Right lung (tissue), 5 donors: Measurements from ENCODE around the gene OLFML2A. TPM values are rescaled to one million over a fixed set of nuclear protein-coding genes. Genes with fewer than 3 reads are reported as not detected.
"Not testable (repeated sequence)": the region's sequence is repeated elsewhere in the genome, so short reads cannot be mapped to it uniquely, and the experiment has no call there.

Source experiments
- DNase-seq, 2 donors: peaks; one replicate each; pipeline ENCODE4 v3.0.0-alpha.2; 2013
- polyA plus RNA-seq, 5 donors: library from polyadenylated mRNA; unstranded; fragments of 120-200 nt; gene quantifications; one replicate each; pipeline versions ENCODE4 v1.2.1 to v1.2.3, GENCODE V29; 2013; ENCODE audit warnings: inconsistent platforms in 1 of 5, low replicate concordance in 1 of 5; ENCODE audit not compliant: insufficient read length in 5 of 5, insufficient read depth in 1 of 5

OLFML2A gene
- polyA plus RNA-seq, 5 donors: 27.9 to 72.1 (median 41.4) TPM

- no peak for DNase-seq
Measured at GRCh38 chr9:124759327-124759726, 17.6 kb upstream of the OLFML2A start.

GRCh38 chr9:124760719-124761118 is 16.2 kb upstream of the OLFML2A start:
- DNase-seq: no peak

GRCh38 chr9:124761196-124761595 is 15.7 kb upstream of the OLFML2A start:
- no peak for DNase-seq

- no peak for DNase-seq
Measured at GRCh38 chr9:124761710-124762109, 15.2 kb upstream of the OLFML2A start.

- DNase-seq: no peak
Measured at GRCh38 chr9:124762633-124763032, 14.3 kb upstream of the OLFML2A start.

GRCh38 chr9:124764774-124765438 is 12.0 kb upstream of the OLFML2A start:
- no peak for DNase-seq

GRCh38 chr9:124765439-124765835 is 11.5 kb upstream of the OLFML2A start:
- no peak for DNase-seq

GRCh38 chr9:124766326-124766725 is 10.6 kb upstream of the OLFML2A start:
- no peak for DNase-seq

GRCh38 chr9:124766815-124767554 is 9.9 kb upstream of the OLFML2A start:
- no peak for DNase-seq

GRCh38 chr9:124767821-124768220 is 9.1 kb upstream of the OLFML2A start:
- no peak for DNase-seq

- DNase-seq: no peak
Measured at GRCh38 chr9:124768334-124768733, 8.6 kb upstream of the OLFML2A start.

GRCh38 chr9:124768750-124769548 is 8.0 kb upstream of the OLFML2A start:
- DNase-seq: no peak

GRCh38 chr9:124769549-124770358 is 7.2 kb upstream of the OLFML2A start:
- no peak for DNase-seq

- no peak for DNase-seq
Measured at GRCh38 chr9:124770359-124771020, 6.4 kb upstream of the OLFML2A start.

- DNase-seq: peak; percentile 97
Measured at GRCh38 chr9:124771021-124771866, 5.7 kb upstream of the OLFML2A start, which contains the start of gene NR6A1. Gene NR6A1, minus strand, starts transcription at chr9:124771311.

GRCh38 chr9:124771867-124772679 is 4.9 kb upstream of the OLFML2A start:
- DNase-seq: peak; percentile 73 to 79

GRCh38 chr9:124772877-124773276 is 4.1 kb upstream of the OLFML2A start:
- not testable (repeated sequence) for DNase-seq

- DNase-seq: no peak
Measured at GRCh38 chr9:124773473-124774128, 3.3 kb upstream of the OLFML2A start.
